Spinal cord (tissue), 10 donors: ENCODE measurements around the gene FSHB. TPM values are rescaled to one million over a fixed set of nuclear protein-coding genes. Genes with fewer than 3 reads are reported as not detected.
"Not testable (repeated sequence)": the region's sequence is repeated elsewhere in the genome, so short reads cannot be mapped to it uniquely, and the experiment has no call there.

Experiments used
- DNase-seq, 6 donors: peaks; one replicate each; pipeline versions ENCODE4 v3.0.0 to v3.0.0-alpha.2; 2013 to 2015; ENCODE audit warnings: low spot score in 6 of 6, low read depth in 4 of 6
- H3K27ac ChIP-seq: one replicate; pipeline ENCODE4 v1.5.1; 2013; ENCODE audit warnings: low read depth, low read length, control low read depth
- H3K27me3 ChIP-seq: one replicate; pipeline ENCODE4 v1.6.1; 2013; ENCODE audit warnings: low read length; ENCODE audit not compliant: control insufficient read depth, insufficient read depth
- H3K36me3 ChIP-seq: one replicate; pipeline ENCODE4 v1.6.1; 2013; ENCODE audit warnings: low read length; ENCODE audit not compliant: control insufficient read depth, insufficient read depth
- H3K4me1 ChIP-seq: one replicate; pipeline ENCODE4 v1.6.1; 2013; ENCODE audit warnings: low read length; ENCODE audit not compliant: control insufficient read depth, insufficient read depth
- H3K4me3 ChIP-seq: one replicate; pipeline ENCODE4 v1.5.1; 2013; ENCODE audit warnings: low read depth, low read length, control low read depth
- H3K9me3 ChIP-seq: one replicate; pipeline ENCODE4 v1.6.1; 2013; ENCODE audit warnings: low read length; ENCODE audit not compliant: control insufficient read depth, insufficient read depth
- WGBS: methylation state at CpG from one replicate; pipeline ENCODE4 v1.1.5; 2013; ENCODE audit warnings: missing lambda C conversion rate; ENCODE audit not compliant: insufficient coverage; 5-methylcytosine and 5-hydroxymethylcytosine counted together
- long read RNA-seq, 4 donors: transcript quantifications; one replicate each; lab custom pipeline, GENCODE V29; 2026
- polyA plus RNA-seq, 2 donors: library from polyadenylated mRNA; unstranded; fragments of 120-200 nt; gene quantifications; one replicate each; pipeline ENCODE4 v1.2.1, GENCODE V29; 2013; ENCODE audit not compliant: insufficient read length in 2 of 2
- total RNA-seq, 2 donors: library from RNA; depleted of rRNA in 1 of 2; stranded (reverse); fragments of 120-200 nt in 1 of 2; fragments of >200 nt in 1 of 2; gene quantifications; one replicate each; pipeline versions ENCODE4 v1.2.3 to v1.2.4, GENCODE V29; 2013 to 2014
- donor health status: healthy.

The FSHB gene
- total RNA-seq: not detected
- not detected for polyA plus RNA-seq
- long read RNA-seq, donor 1: 0 reads
- long read RNA-seq, donor 2: 0 reads
- long read RNA-seq, donor 3: 0 reads
- long read RNA-seq, donor 4: 0 reads

- DNase-seq: no peak
- WGBS: 91% methylated on average over 2 of the region's 3 CpGs
Measured at GRCh38 chr11:30230714-30231113, at the start of gene FSHB. Gene FSHB, plus strand, starts transcription at chr11:30231014. Its CDS starts 889 bp downstream, at chr11:30231903.

GRCh38 chr11:30186748-30187147 lies 44.1 kb upstream of the FSHB start:
- Histone ChIP-seq H3K27ac (no peak overlapping the region), H3K4me3 (no peak overlapping the region), H3K36me3 (no peaks in the 10 kb centered on the region), H3K4me1 (no peaks in the 10 kb centered on the region), H3K9me3 (no peaks in the 10 kb centered on the region), H3K27me3 (no peaks in the 10 kb centered on the region)
- WGBS: no CpG with 5 or more reads among the region's 3 CpGs
- DNase-seq: no peak

More at GRCh38 chr11:30230714-30231113, at the start of gene FSHB:
- Histone ChIP-seq H3K27me3 (no peaks in the 10 kb centered on the region), H3K27ac (no peak within 1 kb of the TSS), H3K36me3 (no peaks in the 10 kb centered on the region), H3K4me3 (no peak within 1 kb of the TSS), H3K9me3 (peaks cover 2% of the 10 kb centered on the region), H3K4me1 (no peaks in the 10 kb centered on the region)

- no peaks in the 10 kb centered on the region for H3K4me1 ChIP-seq
- DNase-seq: no peak
- no peaks in the 10 kb centered on the region for H3K27me3 ChIP-seq
- H3K4me3 ChIP-seq: no peak overlapping the region
- H3K27ac ChIP-seq: no peak overlapping the region
- no peaks in the 10 kb centered on the region for H3K9me3 ChIP-seq
- H3K36me3 ChIP-seq: no peaks in the 10 kb centered on the region
Measured at GRCh38 chr11:30192620-30193019, 38.2 kb upstream of the FSHB start.

GRCh38 chr11:30196400-30197206 lies 34.2 kb upstream of the FSHB start:
- no peaks in the 10 kb centered on the region for H3K4me1 ChIP-seq
- no peak overlapping the region for H3K4me3 ChIP-seq
- H3K9me3 ChIP-seq: no peaks in the 10 kb centered on the region
- no peaks in the 10 kb centered on the region for H3K27me3 ChIP-seq
- no peaks in the 10 kb centered on the region for H3K36me3 ChIP-seq
- no peak overlapping the region for H3K27ac ChIP-seq
- DNase-seq: peak; percentile 19 to 93 (median 56)
- WGBS: 26% methylated on average over 3 of the region's 6 CpGs

GRCh38 chr11:30197869-30198268 lies 32.9 kb upstream of the FSHB start:
- WGBS: no CpG with 5 or more reads among the region's 2 CpGs
- no peaks in the 10 kb centered on the region for H3K9me3 ChIP-seq
- no peaks in the 10 kb centered on the region for H3K36me3 ChIP-seq
- H3K4me1 ChIP-seq: no peaks in the 10 kb centered on the region
- no peak overlapping the region for H3K4me3 ChIP-seq
- no peak overlapping the region for H3K27ac ChIP-seq
- no peaks in the 10 kb centered on the region for H3K27me3 ChIP-seq
- no peak for DNase-seq

- H3K4me3 ChIP-seq, H3K9me3 ChIP-seq, H3K27me3 ChIP-seq, H3K27ac ChIP-seq, DNase-seq, H3K36me3 ChIP-seq, H3K4me1 ChIP-seq: not testable (repeated sequence)
- 96% methylated on average over 4 of the region's 6 CpGs for WGBS
Measured at GRCh38 chr11:30202989-30203388, 27.8 kb upstream of the FSHB start.

- no peaks in the 10 kb centered on the region for H3K4me1 ChIP-seq
- no peak overlapping the region for H3K27ac ChIP-seq
- DNase-seq: no peak
- no peaks in the 10 kb centered on the region for H3K36me3 ChIP-seq
- no CpG with 5 or more reads among the region's 1 CpG for WGBS
- no peaks in the 10 kb centered on the region for H3K27me3 ChIP-seq
- H3K9me3 ChIP-seq: no peaks in the 10 kb centered on the region
- no peak overlapping the region for H3K4me3 ChIP-seq
Measured at GRCh38 chr11:30203850-30204249, 27.0 kb upstream of the FSHB start.

- Histone ChIP-seq H3K27ac (no peak overlapping the region), H3K4me1 (no peaks in the 10 kb centered on the region), H3K36me3 (no peaks in the 10 kb centered on the region), H3K27me3 (no peaks in the 10 kb centered on the region), H3K9me3 (no peaks in the 10 kb centered on the region), H3K4me3 (no peak overlapping the region)
- WGBS: 83% methylated on average over 2 of the region's 5 CpGs
- no peak for DNase-seq
Measured at GRCh38 chr11:30206249-30206996, 24.4 kb upstream of the FSHB start.

- H3K27ac ChIP-seq: no peak overlapping the region
- no peak overlapping the region for H3K4me3 ChIP-seq
- DNase-seq: no peak
- no peaks in the 10 kb centered on the region for H3K9me3 ChIP-seq
- no peaks in the 10 kb centered on the region for H3K4me1 ChIP-seq
- H3K27me3 ChIP-seq: no peaks in the 10 kb centered on the region
- H3K36me3 ChIP-seq: no peaks in the 10 kb centered on the region
- WGBS: 72% methylated on average over 2 of the region's 2 CpGs
Measured at GRCh38 chr11:30210357-30210756, 20.5 kb upstream of the FSHB start.
